Neural cell (in vitro differentiated cells): Measurements from ENCODE around the gene CHORDC1.

ENCODE experiments used
- EP300 ChIP-seq: fragments of 450-650 bp; conservative IDR thresholded peaks from 2 replicates; pipeline ENCODE4 v1.6.1; 2014; ENCODE audit warnings: antibody characterized with exemption, mild to moderate bottlenecking, moderate library complexity; ENCODE audit not compliant: poor library complexity, severe bottlenecking
- EZH2 ChIP-seq: fragments of 200-600, 300-800 bp; shearing (Covaris generic), sonication (generic); IDR thresholded peaks from 2 replicates; pipeline ENCODE4 v1.6.1; 2014; ENCODE audit warnings: antibody characterized with exemption, low read length, borderline replicate concordance, mild to moderate bottlenecking; ENCODE audit not compliant: insufficient read depth, poor library complexity, severe bottlenecking
- MXI1 ChIP-seq: fragments of 450-650 bp; conservative IDR thresholded peaks from 2 replicates; pipeline ENCODE4 v1.6.1; 2014; ENCODE audit warnings: antibody characterized with exemption, mild to moderate bottlenecking; ENCODE audit not compliant: poor library complexity, severe bottlenecking
- POLR2AphosphoS5 ChIP-seq: IDR thresholded peaks from 2 replicates; pipeline ENCODE4 v1.6.1; 2012
- RAD21 ChIP-seq: fragments of 450-650 bp; conservative IDR thresholded peaks from 2 replicates; pipeline ENCODE4 v1.6.1; 2014; ENCODE audit warnings: antibody characterized with exemption, mild to moderate bottlenecking, moderate library complexity
- REST ChIP-seq: IDR thresholded peaks from 2 replicates; pipeline ENCODE4 v1.6.1; 2012; ENCODE audit warnings: borderline replicate concordance
- TF ChIP-seq, protein P1 (sequence below): fragments of 450-650 bp; IDR thresholded peaks from 2 replicates; pipeline ENCODE4 v1.5.1; 2014; ENCODE audit warnings: antibody characterized with exemption, mild to moderate bottlenecking, moderate library complexity; ENCODE audit not compliant: poor library complexity, severe bottlenecking

- TF ChIP-seq, protein P1, sequence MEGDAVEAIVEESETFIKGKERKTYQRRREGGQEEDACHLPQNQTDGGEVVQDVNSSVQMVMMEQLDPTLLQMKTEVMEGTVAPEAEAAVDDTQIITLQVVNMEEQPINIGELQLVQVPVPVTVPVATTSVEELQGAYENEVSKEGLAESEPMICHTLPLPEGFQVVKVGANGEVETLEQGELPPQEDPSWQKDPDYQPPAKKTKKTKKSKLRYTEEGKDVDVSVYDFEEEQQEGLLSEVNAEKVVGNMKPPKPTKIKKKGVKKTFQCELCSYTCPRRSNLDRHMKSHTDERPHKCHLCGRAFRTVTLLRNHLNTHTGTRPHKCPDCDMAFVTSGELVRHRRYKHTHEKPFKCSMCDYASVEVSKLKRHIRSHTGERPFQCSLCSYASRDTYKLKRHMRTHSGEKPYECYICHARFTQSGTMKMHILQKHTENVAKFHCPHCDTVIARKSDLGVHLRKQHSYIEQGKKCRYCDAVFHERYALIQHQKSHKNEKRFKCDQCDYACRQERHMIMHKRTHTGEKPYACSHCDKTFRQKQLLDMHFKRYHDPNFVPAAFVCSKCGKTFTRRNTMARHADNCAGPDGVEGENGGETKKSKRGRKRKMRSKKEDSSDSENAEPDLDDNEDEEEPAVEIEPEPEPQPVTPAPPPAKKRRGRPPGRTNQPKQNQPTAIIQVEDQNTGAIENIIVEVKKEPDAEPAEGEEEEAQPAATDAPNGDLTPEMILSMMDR = no peak
- TF ChIP-seq EZH2 (no peak), EP300 (no peak), MXI1 (no peak), POLR2AphosphoS5 (no peak), RAD21 (no peak), REST (no peak)
These were observed 29.2 kb upstream of the CHORDC1 start for GRCh38 chr11:90252053-90252452.
